ENCODE measurements around the gene PHF23.
A peak's percentile ranks its signal among the peaks of the same experiment; 100 is the strongest.

Gene PHF23

DNA sequence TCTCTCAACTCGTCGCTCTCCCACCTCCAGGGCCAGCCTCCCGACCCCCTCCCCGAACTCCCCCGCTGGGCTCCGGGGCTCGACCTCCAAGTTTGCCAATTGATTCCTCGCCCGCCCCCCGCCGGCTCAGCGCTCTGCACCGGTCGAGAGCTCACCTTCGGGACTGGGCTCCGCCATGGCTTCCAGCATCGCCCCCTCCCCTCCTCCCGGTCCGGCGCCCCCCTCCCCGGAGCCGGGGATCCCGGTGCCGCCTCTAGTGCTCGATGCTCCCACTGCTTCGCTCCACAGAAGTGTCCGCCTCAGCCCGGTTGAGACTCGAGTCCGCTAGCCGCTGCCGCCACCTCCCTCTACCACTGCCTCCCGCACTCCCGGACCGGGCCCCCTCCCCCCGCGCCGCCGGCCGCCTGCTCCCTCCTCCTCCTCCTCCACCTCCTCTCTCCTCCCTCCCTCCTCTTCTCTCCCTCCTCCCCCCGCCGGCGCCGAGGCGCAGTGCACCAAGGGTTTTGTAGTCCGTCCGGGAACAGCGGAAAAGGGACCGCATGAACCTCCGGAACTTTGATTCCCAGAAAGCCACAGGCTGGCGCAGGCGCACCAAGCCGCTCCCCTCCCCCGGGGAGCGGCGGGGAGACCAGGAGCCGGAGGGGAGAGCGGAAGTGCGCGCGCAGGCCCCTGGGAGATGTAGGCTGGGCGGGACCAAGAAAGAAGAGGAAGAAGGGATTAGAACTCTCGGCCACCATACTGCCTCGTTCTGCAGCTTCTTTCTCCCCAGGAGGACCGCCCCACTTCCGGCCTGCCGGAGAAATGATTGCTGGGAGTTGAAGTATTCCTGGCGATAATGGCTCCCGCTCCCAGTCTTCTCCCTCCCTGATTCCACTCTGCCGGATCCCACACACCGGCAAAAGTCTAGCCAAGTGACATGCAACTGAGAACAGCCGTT is at the start of gene PHF23:
PHF23 (minus strand) TSS at position 367 of the 937 bp plus-strand sequence; CDS start at position 189, 178 bp downstream.
- peak; percentile 98 for DNase-seq (ENCODE audit: low read depth)

DNA sequence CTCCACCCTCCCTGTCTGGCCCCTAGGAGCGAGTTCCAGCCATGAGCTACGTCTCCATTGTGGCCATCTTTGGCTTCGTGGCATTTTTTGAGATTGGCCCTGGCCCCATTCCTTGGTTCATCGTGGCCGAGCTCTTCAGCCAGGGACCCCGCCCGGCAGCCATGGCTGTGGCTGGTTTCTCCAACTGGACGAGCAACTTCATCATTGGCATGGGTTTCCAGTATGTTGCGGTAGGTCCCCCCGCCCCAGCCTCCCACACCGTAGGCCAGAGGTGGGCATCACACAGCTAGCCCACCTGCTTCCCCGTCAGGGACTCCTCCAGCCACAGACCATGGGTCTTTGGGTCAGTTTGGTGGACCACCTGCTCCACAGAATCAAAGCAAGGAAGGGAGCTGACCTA is 46.4 kb upstream of the PHF23 start:
- DNase-seq (ENCODE audit: low read depth): no peak

DNA sequence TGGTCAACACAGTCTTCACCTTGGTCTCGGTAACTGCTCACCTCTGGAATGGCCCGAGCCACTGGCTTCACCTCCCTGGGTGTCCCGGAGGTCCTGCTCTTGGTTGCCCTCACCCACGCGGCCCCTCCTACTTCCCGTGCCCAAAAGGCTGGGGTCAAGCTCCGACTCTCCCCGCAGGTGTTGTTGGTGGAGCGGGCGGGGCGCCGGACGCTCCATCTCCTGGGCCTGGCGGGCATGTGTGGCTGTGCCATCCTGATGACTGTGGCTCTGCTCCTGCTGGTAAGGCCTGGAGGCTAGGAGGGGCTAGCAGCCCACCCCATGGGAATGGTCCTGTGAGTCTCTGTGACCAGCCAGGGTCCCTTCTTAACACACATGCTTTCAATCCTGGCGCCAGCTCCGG is 45.7 kb upstream of the PHF23 start:
- no peak for DNase-seq (ENCODE audit: low read depth)

DNA sequence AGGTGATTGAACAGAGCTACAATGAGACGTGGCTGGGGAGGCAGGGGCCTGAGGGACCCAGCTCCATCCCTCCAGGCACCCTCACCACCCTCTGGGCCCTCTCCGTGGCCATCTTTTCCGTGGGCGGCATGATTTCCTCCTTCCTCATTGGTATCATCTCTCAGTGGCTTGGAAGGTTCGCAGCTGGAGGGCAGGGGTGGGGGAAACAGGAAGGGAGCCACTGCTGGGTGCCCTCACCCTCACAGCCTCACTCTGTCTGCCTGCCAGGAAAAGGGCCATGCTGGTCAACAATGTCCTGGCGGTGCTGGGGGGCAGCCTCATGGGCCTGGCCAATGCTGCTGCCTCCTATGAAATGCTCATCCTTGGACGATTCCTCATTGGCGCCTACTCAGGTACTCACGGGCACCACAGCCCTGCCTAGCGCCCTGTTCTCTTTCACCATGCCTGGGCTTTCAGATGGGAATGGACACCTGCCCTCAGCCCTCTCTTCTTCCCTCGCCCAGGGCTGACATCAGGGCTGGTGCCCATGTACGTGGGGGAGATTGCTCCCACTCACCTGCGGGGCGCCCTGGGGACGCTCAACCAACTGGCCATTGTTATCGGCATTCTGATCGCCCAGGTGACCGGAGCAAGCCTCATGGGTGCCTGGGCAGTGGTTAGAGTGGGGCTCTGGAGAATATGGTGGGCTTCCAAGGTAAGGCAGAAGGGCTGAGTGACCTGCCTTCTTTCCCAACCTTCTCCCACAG is 44.4 kb upstream of the PHF23 start:
- DNase-seq (ENCODE audit: low read depth): no peak

- no peak for DNase-seq (ENCODE audit: low read depth)
Measured at GRCh38 chr17:7282752-7283321, 43.6 kb upstream of the PHF23 start.

DNA sequence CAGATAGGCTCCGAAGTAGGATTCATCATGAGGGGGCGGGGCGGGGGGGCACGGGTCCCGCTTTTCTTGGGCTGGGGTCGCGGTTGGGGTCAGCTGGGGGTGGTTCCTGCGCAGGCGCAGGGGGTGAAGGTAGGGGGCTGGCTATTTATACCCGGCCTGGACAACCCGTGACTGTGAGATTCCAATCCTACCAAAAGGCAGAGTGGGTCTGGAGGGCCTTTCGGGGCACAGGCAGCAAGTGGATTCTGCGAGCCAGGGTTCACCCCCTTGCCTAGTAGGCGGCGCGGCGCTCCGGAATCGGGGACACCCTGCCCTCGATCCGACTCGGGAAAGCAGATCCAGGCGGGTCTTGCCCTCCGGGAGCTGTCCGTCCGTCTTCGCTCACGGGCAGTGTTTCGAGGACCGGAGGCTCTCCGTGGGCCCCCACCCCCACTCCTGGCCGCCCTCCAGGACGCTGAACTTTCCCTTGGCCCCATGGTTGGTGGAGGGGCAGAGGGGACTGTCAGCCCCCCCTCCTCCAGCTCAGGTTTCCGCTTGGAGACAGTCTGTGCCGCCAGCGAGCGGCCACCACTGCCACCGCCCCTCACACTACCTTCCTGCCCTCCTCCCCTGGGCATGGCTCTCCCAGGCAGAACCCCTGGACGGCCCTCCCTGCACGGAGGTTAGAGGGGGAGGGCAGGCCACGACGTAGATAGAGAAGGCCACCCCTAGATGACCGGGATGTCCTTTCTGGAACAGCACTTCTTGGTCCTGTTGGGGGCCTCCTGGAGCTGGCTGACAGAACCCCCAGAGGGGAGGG is 42.9 kb upstream of the PHF23 start:
- no peak for DNase-seq (ENCODE audit: low read depth)

DNA sequence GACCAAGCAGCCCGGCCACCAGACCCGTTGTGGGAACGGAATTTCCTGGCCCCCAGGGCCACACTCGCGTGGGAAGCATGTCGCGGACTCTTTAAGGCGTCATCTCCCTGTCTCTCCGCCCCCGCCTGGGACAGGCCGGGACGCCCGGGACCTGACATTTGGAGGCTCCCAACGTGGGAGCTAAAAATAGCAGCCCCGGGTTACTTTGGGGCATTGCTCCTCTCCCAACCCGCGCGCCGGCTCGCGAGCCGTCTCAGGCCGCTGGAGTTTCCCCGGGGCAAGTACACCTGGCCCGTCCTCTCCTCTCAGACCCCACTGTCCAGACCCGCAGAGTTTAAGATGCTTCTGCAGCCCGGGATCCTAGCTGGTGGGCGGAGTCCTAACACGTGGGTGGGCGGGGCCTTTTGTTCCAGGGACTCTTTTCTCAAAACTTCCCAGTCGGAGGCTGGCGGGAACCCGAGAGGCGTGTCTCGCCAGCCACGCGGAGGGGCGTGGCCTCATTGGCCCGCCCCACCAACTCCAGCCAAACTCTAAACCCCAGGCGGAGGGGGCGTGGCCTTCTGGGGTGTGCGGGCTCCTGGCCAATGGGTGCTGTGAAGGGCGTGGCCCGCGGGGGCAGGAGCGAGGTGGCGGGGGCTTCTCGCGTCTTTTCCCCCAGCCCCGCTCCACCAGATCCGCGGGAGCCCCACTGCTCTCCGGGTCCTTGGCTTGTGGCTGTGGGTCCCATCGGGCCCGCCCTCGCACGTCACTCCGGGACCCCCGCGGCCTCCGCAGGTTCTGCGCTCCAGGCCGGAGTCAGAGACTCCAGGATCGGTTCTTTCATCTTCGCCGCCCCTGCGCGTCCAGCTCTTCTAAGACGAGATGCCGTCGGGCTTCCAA is 42.1 kb upstream of the PHF23 start, which contains the start of gene SLC2A4:
SLC2A4 (plus strand) TSS at position 645 of the 879 bp plus-strand sequence; CDS start at position 862, 217 bp downstream.
- DNase-seq (ENCODE audit: low read depth): peak; percentile 82

DNA sequence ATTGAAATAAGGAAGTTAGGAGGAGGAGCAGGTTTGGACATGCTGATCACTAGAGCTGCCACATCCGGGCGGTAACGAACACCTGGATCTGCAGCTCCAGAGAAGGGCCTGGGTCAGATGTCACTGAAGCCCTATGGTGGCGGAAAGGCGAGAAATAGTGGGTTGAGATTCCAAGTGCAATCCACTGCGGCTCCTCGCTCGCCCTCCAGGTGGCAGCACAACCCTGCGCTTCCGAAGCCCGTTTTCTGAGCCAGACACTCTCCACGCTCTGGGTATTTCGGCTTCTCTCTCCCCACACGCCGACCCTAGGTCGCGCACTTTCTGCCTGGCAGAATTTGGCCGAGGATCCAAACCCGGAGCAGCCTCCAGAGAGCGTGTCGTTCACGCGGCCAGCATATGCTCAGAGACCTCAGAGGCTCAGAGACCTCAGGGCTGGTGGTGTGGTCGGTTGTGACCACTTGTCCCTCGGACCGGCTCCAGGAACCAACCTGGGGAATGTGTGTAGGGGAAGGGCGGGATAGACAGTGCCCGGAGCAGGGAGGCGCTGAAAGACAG is 41.3 kb upstream of the PHF23 start:
- peak; percentile 50 for DNase-seq (ENCODE audit: low read depth)

DNA sequence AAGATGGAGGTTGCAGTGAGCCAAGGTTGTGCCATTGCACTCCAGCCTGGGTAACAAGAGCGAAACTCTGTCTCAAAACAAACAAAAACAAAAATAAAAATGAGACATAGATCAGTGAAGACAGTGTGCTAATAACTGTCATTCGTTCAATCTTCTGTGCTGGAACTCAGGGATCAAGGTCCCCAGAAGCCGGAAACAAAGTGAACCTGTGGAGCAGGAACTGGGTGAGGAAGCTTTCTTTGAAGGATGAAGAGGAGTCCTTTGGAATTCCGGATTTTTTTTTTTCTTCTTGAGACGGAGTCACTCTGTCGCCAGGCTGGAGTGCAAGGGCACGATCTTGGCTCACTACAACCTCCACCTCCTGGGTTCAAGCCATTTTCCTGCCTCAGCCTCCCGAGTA is 40.2 kb upstream of the PHF23 start:
- DNase-seq (ENCODE audit: low read depth): no peak

DNA sequence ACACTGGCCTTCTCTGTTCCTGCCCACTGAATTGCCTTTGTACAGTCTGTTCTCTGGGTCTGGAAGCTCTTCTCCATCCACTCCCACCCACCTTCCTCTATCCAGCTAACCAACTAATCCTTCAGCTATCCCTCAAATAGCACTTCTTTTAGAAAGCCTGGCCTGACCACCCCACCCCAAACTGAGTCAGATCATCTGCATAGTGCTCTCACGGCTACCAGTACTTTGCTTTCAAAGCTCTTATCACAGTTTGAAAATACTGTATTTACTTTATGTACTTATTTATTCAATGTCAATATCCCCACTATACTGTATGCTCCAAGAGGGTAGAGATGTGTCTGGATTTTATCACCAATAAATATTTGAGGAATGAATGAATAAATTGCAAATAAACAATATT is 27.5 kb upstream of the PHF23 start:
- no peak for DNase-seq (ENCODE audit: low read depth)

DNA sequence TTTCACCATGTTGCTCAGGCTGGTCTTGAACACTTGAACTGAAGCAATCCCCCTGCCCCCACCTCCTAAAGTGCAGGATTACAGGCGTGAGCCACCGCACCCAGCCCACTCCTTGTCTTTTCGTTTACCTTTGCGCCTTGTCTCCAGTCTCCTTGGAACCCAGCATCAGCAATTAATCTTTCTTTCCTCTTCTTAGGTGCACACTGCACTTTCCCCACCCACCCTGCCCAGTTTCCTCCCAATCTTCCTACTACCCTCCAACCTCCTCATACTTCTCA is 24.5 kb upstream of the PHF23 start:
- no peak for DNase-seq (ENCODE audit: low read depth)

GRCh38 chr17:7262935-7263800 is 23.9 kb upstream of the PHF23 start:
- no peak for DNase-seq (ENCODE audit: low read depth)

DNA sequence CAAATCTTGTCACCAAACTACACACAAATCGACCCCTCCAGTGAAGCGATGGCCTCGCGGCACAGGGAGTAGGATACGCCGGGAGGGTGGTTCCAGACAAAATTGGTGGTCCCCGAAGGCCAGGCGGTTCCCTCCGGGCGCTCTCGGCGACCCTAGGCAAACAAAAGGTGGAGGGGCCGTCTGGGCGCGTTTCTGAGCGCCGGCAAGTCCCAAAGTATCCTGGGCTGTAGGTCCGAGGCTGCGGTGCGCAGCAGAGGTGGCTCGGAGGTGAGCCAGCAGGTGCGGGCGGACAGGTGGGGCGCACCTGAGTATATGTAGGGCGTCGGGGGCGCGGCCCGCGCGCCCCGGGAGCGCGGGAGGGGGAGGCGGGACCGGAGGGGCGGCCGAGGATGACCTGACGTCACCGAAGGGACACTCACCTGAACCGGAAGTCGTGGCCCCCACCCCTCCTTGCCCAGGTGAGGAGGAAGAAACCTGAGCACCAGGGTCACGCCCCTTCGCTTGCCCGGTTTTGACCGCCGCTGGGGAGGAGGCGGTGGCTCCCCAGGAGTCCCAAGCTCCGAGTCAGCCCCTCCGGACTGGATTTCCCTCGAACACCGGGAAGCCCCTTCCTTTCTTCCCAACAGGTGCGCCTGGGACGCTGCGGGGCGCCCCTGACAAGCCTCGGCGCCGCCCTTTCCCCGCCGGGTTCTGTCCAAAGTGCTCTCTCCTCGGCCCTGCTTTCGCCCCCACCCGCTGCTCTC is 23.1 kb upstream of the PHF23 start, which contains the start of gene CLDN7:
CLDN7 (minus strand) TSS at position 287 of the 743 bp plus-strand sequence. CDS start 435 bp downstream, outside the sequence.
- DNase-seq (ENCODE audit: low read depth): no peak

- DNase-seq (ENCODE audit: low read depth): no peak
Measured at GRCh38 chr17:7261379-7262191, 22.3 kb upstream of the PHF23 start.

- no peak for DNase-seq (ENCODE audit: low read depth)
Measured at GRCh38 chr17:7260651-7261378, 21.6 kb upstream of the PHF23 start.

DNA sequence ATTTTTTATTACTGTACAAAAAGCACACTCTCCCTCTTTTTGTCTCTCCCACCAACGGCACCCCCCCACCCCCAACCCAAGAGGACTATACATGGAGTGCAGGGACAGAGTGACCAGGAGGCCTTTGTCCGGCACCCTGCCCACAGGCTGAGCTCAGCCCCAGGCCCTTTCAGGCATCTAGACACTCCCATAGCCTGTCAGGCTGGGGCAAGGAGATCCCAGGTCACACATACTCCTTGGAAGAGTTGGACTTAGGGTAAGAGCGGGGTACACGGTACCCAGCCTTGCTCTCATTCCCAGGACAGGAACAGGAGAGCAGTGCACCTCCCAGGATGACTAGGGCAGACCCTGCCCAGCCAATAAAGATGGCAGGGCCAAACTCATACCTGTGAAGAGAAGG is 20.9 kb upstream of the PHF23 start:
- no peak for DNase-seq (ENCODE audit: low read depth)

DNA sequence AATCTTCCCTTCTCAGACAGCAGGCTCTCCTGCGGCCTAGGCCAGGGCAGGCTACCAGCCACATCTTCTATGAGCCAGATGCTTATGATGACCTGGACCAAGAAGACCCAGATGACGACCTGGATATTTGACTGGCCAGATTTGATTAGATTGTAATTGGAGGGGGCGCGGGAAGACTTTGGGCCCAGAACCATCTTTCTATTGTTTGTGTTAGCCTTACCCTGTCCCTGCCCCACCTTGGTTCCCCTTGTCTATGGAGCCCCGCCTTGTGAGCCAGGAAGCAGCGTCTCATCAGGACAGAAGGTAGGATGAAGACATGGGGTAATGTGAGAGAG is 20.3 kb upstream of the PHF23 start:
- no peak for DNase-seq (ENCODE audit: low read depth)
